HG03159 (cell line): ENCODE measurements around the gene ARHGEF9.
"Not testable (repeated sequence)": the region's sequence is repeated elsewhere in the genome, so short reads cannot be mapped to it uniquely, and the experiment has no call there.

Experiments
- ATAC-seq: cut with Tn5 transposase; IDR thresholded peaks from one replicate; pipeline ENCODE4 v1.9.1; 2021; ENCODE audit warnings: mild to moderate bottlenecking, moderate library complexity; ENCODE audit not compliant: unreplicated experiment

Gene ARHGEF9

GRCh38 chrX:63784902-63785707 lies at the start of gene ARHGEF9:
Gene ARHGEF9 (minus strand): TSS chrX:63785214. CDS start chrX:63785145, 69 bp downstream.
- no peak for ATAC-seq

- not testable (repeated sequence) for ATAC-seq
Measured at GRCh38 chrX:63825446-63825845, 40.4 kb upstream of the ARHGEF9 start.

GRCh38 chrX:63818156-63818555 lies 33.1 kb upstream of the ARHGEF9 start:
- ATAC-seq: no peak

- no peak for ATAC-seq
Measured at GRCh38 chrX:63817696-63818095, 32.7 kb upstream of the ARHGEF9 start.

- no peak for ATAC-seq
Measured at GRCh38 chrX:63812823-63813222, 27.8 kb upstream of the ARHGEF9 start.

- ATAC-seq: no peak
Measured at GRCh38 chrX:63810746-63811145, 25.7 kb upstream of the ARHGEF9 start.

GRCh38 chrX:63809173-63809572 lies 24.2 kb upstream of the ARHGEF9 start:
- ATAC-seq: no peak

- ATAC-seq: not testable (repeated sequence)
Measured at GRCh38 chrX:63795406-63795805, 10.4 kb upstream of the ARHGEF9 start.

GRCh38 chrX:63785708-63786040 lies 660 bp upstream of the ARHGEF9 start:
- no peak for ATAC-seq

- ATAC-seq: no peak
Measured at GRCh38 chrX:63784346-63784901, 590 bp downstream of the ARHGEF9 start.

GRCh38 chrX:63782515-63782914 lies 2.5 kb downstream of the ARHGEF9 start:
- no peak for ATAC-seq

GRCh38 chrX:63768760-63769159 lies 16.3 kb downstream of the ARHGEF9 start:
- ATAC-seq: no peak

- ATAC-seq: no peak
Measured at GRCh38 chrX:63765712-63766111, 19.3 kb downstream of the ARHGEF9 start.

- no peak for ATAC-seq
Measured at GRCh38 chrX:63764946-63765345, 20.1 kb downstream of the ARHGEF9 start.

GRCh38 chrX:63761639-63762038 lies 23.4 kb downstream of the ARHGEF9 start:
- peak; percentile 71 for ATAC-seq

GRCh38 chrX:63758011-63758410 lies 27.0 kb downstream of the ARHGEF9 start:
- ATAC-seq: no peak

GRCh38 chrX:63755892-63756291 lies 29.1 kb downstream of the ARHGEF9 start:
- no peak for ATAC-seq

GRCh38 chrX:63754860-63755579 lies 30.0 kb downstream of the ARHGEF9 start:
- peak; percentile 96 for ATAC-seq

GRCh38 chrX:63754136-63754859 lies 30.7 kb downstream of the ARHGEF9 start:
- ATAC-seq: peak; percentile 37

- ATAC-seq: no peak
Measured at GRCh38 chrX:63751481-63751880, 33.5 kb downstream of the ARHGEF9 start.

- ATAC-seq: no peak
Measured at GRCh38 chrX:63750811-63751210, 34.2 kb downstream of the ARHGEF9 start.
